D721Med (cell line): Measurements from ENCODE around the gene ENOX1.

Source experiments
- DNase-seq: peaks from one replicate; pipeline ENCODE4 v3.0.0; 2011; ENCODE audit warnings: low spot score; ENCODE audit not compliant: insufficient read length
- FAIRE-seq: peaks from 2 replicates; lab custom pipeline; 2011; peaks lifted over from hg19 to GRCh38; lab: Jason Lieb, UNC
- TF ChIP-seq, protein P1 (sequence below): IDR thresholded peaks from 2 replicates; pipeline ENCODE4 v1.5.1; 2012; ENCODE audit warnings: mild to moderate bottlenecking, control low read depth; ENCODE audit not compliant: insufficient read depth; ENCODE audit errors: missing control alignments

The ENOX1 gene

DNA sequence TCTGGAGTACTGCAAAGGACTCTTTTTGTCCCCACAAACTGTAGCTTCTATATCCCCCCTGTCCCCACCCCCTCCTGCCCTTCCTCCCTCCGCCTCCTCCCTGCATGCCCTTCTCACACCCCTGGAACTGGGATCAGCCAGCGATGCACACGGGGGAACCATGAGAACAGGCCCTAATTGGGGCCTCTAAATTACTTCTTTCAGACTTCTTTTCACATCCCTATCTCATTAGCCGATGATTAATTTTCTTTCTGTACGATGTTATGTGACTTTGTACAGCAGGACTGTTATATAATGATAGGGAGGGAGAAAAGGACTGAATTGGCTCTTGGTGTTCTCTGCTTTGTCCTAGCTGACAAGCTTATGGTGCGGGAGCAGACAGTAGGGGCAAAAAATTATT lies 415.9 kb downstream of the ENOX1 start:
- DNase-seq, result no peak
- TF ChIP-seq, protein P1, sequence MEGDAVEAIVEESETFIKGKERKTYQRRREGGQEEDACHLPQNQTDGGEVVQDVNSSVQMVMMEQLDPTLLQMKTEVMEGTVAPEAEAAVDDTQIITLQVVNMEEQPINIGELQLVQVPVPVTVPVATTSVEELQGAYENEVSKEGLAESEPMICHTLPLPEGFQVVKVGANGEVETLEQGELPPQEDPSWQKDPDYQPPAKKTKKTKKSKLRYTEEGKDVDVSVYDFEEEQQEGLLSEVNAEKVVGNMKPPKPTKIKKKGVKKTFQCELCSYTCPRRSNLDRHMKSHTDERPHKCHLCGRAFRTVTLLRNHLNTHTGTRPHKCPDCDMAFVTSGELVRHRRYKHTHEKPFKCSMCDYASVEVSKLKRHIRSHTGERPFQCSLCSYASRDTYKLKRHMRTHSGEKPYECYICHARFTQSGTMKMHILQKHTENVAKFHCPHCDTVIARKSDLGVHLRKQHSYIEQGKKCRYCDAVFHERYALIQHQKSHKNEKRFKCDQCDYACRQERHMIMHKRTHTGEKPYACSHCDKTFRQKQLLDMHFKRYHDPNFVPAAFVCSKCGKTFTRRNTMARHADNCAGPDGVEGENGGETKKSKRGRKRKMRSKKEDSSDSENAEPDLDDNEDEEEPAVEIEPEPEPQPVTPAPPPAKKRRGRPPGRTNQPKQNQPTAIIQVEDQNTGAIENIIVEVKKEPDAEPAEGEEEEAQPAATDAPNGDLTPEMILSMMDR, result no peak
- no peak for FAIRE-seq

DNA sequence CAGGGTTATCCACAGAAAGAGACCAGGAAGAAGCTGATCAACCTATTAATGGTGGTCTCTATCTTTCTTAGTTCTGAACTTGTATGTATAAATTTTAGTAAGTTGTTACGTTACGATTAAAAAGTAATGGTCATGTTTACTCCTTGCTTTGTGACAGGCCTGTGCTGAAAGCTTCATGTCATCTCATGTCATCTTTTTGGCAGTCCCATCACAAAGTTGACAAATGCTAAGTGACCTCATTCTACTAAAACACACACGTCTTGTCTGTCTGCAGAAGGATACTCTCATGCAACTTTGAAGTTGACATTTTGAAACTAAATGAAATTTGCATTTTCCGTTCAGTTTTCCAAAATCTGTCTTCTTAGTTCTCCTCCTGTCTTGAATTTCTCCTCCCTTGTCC lies 417.5 kb downstream of the ENOX1 start:
- DNase-seq (no peak), FAIRE-seq (no peak)
- TF ChIP-seq, protein P1, result no peak

DNA sequence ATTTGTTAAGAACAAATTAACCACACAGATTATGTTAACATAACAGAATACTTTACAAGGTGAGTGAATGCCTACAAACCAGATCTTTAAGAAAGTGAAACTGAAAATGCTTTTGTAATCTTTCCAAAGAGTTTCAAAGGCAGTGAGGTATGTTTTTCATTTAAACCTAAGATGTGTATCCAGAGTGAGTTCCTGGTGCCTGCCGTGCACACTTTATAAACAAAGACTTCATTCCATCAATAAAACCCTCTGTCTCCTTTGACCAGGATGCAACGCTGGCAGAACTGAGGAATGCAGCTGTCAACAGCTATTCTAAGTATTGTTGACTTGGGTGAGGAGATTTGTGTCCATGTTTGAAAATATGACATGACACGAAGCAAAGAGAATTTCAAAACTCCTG lies 418.8 kb downstream of the ENOX1 start:
- TF ChIP-seq, protein P1, result no peak
- no peak for DNase-seq
- FAIRE-seq, result no peak

DNA sequence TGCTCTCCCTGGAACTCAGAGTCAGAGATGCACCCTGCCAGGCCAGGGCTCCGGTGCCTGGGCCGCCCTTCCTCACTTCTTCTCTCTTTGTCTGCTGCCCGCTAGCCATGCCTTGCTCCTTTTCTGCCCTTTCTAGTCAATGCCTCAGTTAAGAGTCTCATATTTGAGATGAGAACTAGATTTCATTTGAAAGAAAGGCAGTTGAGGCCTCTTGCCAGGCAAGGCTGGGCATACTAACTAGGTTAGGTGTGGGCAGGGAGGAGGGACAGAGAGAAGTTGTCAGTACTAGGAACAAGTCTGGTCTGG lies 421.8 kb downstream of the ENOX1 start:
- no peak for FAIRE-seq
- no peak for DNase-seq
- TF ChIP-seq, protein P1, result no peak

DNA sequence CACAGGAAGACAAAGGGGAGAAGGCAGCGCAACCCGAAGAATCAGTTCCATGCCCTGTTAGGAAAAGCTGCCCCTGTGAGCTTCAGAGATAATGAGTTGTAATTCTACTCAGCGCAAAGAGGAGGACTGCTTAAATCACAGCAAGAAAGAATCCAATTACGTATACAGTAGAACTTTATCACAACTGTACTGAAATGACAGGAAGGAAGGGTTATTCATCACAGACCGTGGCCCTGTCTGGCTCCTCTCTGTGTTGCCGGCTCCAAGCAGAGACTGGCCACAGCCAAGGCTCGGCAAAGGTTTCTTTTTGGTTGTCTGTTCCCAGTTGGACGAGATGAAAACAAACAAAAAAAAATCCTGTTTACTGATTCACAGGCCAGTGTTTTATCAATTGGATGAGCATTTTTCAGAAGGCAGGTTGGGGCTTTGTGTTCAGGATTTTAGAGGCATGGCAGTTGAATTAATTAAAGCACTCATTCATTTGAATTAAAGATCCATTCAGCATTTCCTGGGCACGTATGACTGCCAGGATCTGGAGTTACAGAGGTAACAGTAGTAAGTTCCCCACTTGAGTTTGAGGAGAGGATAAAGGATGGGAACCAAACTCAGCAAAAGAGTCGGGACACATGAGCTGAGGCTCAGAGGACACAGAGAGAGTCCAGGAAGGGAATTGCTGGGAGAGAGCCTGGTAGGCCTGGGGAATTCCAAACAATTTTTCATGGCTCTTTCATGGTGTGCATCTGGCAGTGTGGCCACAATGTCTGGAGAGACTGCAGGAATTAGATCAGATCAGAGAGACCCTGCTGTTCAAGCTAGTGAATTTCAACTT lies 422.3 kb downstream of the ENOX1 start:
- TF ChIP-seq, protein P1, result no peak
- FAIRE-seq, result no peak
- DNase-seq, result no peak

DNA sequence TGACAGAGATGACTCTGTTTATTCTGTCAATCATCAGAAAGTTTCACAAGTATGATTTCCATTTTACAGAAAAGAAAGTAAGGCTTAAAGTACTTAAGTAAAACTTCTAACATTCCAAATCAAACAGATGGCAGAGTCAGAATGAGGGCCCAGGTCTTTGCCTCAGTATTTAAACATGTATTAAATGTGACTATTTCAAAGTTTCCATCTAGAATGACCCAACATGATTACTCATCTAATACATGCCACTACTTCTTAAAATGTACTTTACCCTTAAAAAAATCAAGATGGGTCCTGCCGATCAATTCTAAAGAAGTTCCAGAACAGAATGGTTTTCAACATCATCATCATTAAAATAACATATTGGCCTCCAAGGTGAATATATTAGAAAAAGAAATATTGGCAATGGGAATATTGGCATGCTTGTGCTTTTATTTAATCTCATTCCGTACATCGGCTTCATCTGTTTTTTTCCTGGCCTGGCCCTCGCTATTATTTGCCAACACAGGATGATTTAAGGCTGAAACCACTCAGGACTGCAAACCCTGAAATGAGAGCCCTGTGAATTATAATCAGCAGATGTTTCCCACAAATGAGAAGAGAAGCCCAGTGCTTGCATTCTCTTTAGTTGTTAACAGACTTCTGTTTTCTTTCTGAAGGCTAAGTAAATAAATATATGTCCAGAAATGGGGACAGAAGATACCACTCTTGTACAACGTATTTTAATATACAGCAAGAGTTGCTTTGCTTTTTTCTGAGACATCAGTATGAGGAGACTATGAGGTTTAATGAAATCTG lies 423.4 kb downstream of the ENOX1 start:
- no peak for FAIRE-seq
- TF ChIP-seq, protein P1, result no peak
- DNase-seq, result no peak

DNA sequence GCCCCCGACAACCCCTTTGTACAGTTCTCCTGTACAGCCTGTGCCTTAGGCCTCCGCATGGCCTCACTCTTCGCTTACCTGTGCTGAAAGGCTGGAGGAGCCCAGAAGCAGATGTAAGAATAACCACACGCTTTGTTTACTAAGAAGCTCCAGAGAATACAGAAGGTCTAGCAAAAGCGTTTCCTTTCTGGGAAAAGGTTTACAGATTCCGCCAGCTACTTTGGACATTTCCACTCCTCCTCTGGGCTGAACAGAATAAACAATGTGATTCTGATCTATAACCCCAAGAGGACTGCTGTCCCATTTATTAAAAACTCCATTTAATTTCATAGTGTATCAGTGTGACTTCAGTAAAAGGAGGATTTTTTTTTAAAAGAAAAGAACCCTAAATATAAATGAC lies 424.2 kb downstream of the ENOX1 start:
- TF ChIP-seq, protein P1, result no peak
- FAIRE-seq, result no peak
- DNase-seq, result no peak
